Measurements from ENCODE around the gene RNF44.
"Not testable (repeated sequence)": the region's sequence is repeated elsewhere in the genome, so short reads cannot be mapped to it uniquely, and the experiment has no call there.

The RNF44 gene

GRCh38 chr5:176552332-176552869 is 15.2 kb upstream of the RNF44 start:
- no peak for DNase-seq (ENCODE audit: low read depth in 3 of 3)

GRCh38 chr5:176550937-176551336 is 13.7 kb upstream of the RNF44 start:
- DNase-seq (ENCODE audit: low read depth in 3 of 3), result not testable (repeated sequence)

- DNase-seq (ENCODE audit: low read depth in 3 of 3), result no peak
Measured at GRCh38 chr5:176550275-176550831, 13.2 kb upstream of the RNF44 start.

- DNase-seq (ENCODE audit: low read depth in 3 of 3), result no peak
Measured at GRCh38 chr5:176549871-176550270, 12.7 kb upstream of the RNF44 start.

- DNase-seq (ENCODE audit: low read depth in 3 of 3), result no peak
Measured at GRCh38 chr5:176548967-176549444, 11.8 kb upstream of the RNF44 start, which contains the start of gene CDHR2. CDHR2 (plus strand) TSS chr5:176549342; CDS start chr5:176565353, 16,011 bp downstream.

- DNase-seq (ENCODE audit: low read depth in 3 of 3), result no peak
Measured at GRCh38 chr5:176547802-176548201, 10.6 kb upstream of the RNF44 start.

GRCh38 chr5:176545737-176546509 is 8.7 kb upstream of the RNF44 start:
- DNase-seq (ENCODE audit: low read depth in 3 of 3), result no peak

- no peak for DNase-seq (ENCODE audit: low read depth in 3 of 3)
Measured at GRCh38 chr5:176545388-176545736, 8.2 kb upstream of the RNF44 start.

GRCh38 chr5:176543428-176544182 is 6.4 kb upstream of the RNF44 start:
- peak in 2 of 3 experiments; percentile 50 to 64 for DNase-seq (ENCODE audit: low read depth in 3 of 3)

GRCh38 chr5:176542596-176543427 is 5.6 kb upstream of the RNF44 start:
- DNase-seq (ENCODE audit: low read depth in 3 of 3), result no peak

GRCh38 chr5:176542135-176542595 is 5.0 kb upstream of the RNF44 start:
- peak in 2 of 3 experiments; percentile 48 to 55 for DNase-seq (ENCODE audit: low read depth in 3 of 3)

- DNase-seq (ENCODE audit: low read depth in 3 of 3), result peak in 2 of 3 experiments; percentile 38 to 45
Measured at GRCh38 chr5:176541338-176542134, 4.3 kb upstream of the RNF44 start.

- no peak for DNase-seq (ENCODE audit: low read depth in 3 of 3)
Measured at GRCh38 chr5:176540956-176541337, 3.7 kb upstream of the RNF44 start.

- no peak for DNase-seq (ENCODE audit: low read depth in 3 of 3)
Measured at GRCh38 chr5:176540476-176540899, 3.3 kb upstream of the RNF44 start.

- DNase-seq (ENCODE audit: low read depth in 3 of 3), result no peak
Measured at GRCh38 chr5:176538989-176539384, 1.8 kb upstream of the RNF44 start.

- DNase-seq (ENCODE audit: low read depth in 3 of 3), result no peak
Measured at GRCh38 chr5:176538230-176538988, 1.2 kb upstream of the RNF44 start.

- DNase-seq (ENCODE audit: low read depth in 3 of 3), result peak; percentile 83 to 96 (median 93)
Measured at GRCh38 chr5:176537554-176538229, 490 bp upstream of the RNF44 start.

GRCh38 chr5:176536132-176536901 is 885 bp downstream of the RNF44 start:
- DNase-seq (ENCODE audit: low read depth in 3 of 3), result peak; percentile 55 to 68 (median 56)

Measured in stimulated activated CD4-positive, alpha-beta T cell treated with anti-CD3 and anti-CD28 coated beads, TNF-alpha, amount 100 ng/mL, for 4 hours (primary cell).